GM12878 (cell line): ENCODE data around the gene TSFM. TPM values are rescaled to one million over a fixed set of nuclear protein-coding genes. Genes with fewer than 3 reads are reported as not detected.

Experiments used
- ATAC-seq: fragments of 200-7000 bp; cut with Tn5 transposase; 3 replicates; pipeline ENCODE4 v1.9.1; 2020; ENCODE audit warnings: mild to moderate bottlenecking, moderate library complexity
- BruUV-seq: library from RNA; stranded (reverse); fragments of 400-500 nt; replicated peaks from 2 replicates; lab custom pipeline; 2021; lab: Mats Ljungman, UMichigan
- CTCF ChIA-PET: fragments of 300-600 bp; sonication (Branson Sonifier 250); formaldehyde crosslinking; extraction: SDS; loops from one replicate; lab custom pipeline; 2021; ENCODE audit warnings: inconsistent platforms; lab: Yijun Ruan, JAX
- POLR2A ChIA-PET: fragments of 350-600 bp; formaldehyde crosslinking; extraction: SDS; loops from one replicate; lab custom pipeline; 2021; ENCODE audit warnings: inconsistent platforms; lab: Charles Lee
- RAD21 ChIA-PET: fragments of 300-600 bp; sonication (Branson Sonifier 250); formaldehyde crosslinking; loops from one replicate; lab custom pipeline; 2023; ENCODE audit warnings: antibody characterized with exemption; ENCODE audit not compliant: unreplicated experiment; lab: Charles Lee
- SMC1A ChIA-PET: fragments of 300-600 bp; sonication (Branson Sonifier 250); formaldehyde crosslinking; loops from one replicate; lab custom pipeline; 2023; ENCODE audit not compliant: unreplicated experiment, uncharacterized antibody; lab: Charles Lee
- DNase-seq: peaks from one replicate; pipeline ENCODE4 v3.0.0-alpha.2; 2011; ENCODE audit warnings: low read depth, low spot score
- FAIRE-seq: peaks from 3 replicates; lab custom pipeline; 2011; peaks lifted over from hg19 to GRCh38; lab: Jason Lieb, UNC
- H2AFZ ChIP-seq: 2 replicates; pipeline ENCODE4 v1.6.0; 2011; ENCODE audit warnings: low read depth, low read length, control low read depth; ENCODE audit not compliant: control insufficient read depth
- H3K27ac ChIP-seq: 2 replicates; pipeline ENCODE4 v1.5.1; 2011; ENCODE audit warnings: control low read depth; ENCODE audit not compliant: control insufficient read depth, insufficient read depth
- H3K27me3 ChIP-seq, 2 experiments: replicated peaks in 1 of 2; 2 replicates each; pipeline versions ENCODE4 v1.6.0 to v1.6.1; 2011; ENCODE audit warnings: low read length in 1 of 2; ENCODE audit not compliant: control insufficient read depth in 2 of 2, insufficient read depth in 2 of 2
- H3K36me3 ChIP-seq, 2 experiments: 2 replicates each; pipeline ENCODE4 v1.5.1; 2011; ENCODE audit warnings: low read length in 1 of 2; ENCODE audit not compliant: control insufficient read depth in 2 of 2, insufficient read depth in 2 of 2
- H3K4me1 ChIP-seq: 2 replicates; pipeline ENCODE4 v1.6.1; 2011; ENCODE audit warnings: mild to moderate bottlenecking, low read length, moderate library complexity, mixed read lengths; ENCODE audit not compliant: control insufficient read depth, insufficient read depth
- H3K4me2 ChIP-seq: 2 replicates; pipeline ENCODE4 v1.6.0; 2011; ENCODE audit warnings: control low read depth; ENCODE audit not compliant: control insufficient read depth, insufficient read depth
- H3K4me3 ChIP-seq: fragments of 200-600 bp; sonication (generic); 2 replicates; pipeline ENCODE4 v1.5.1; 2016
- H3K79me2 ChIP-seq: 2 replicates; pipeline ENCODE4 v1.6.0; 2011; ENCODE audit warnings: low read length; ENCODE audit not compliant: control insufficient read depth, insufficient read depth
- H3K9ac ChIP-seq: 2 replicates; pipeline ENCODE4 v1.8.0; 2011; ENCODE audit warnings: low read length, control low read depth, mixed read lengths; ENCODE audit not compliant: control insufficient read depth, insufficient read depth
- H3K9me3 ChIP-seq: replicated peaks from 3 replicates; pipeline ENCODE4 v1.5.1; 2011; ENCODE audit warnings: mild to moderate bottlenecking, low read length; ENCODE audit not compliant: control insufficient read depth, insufficient read depth
- H4K20me1 ChIP-seq: 2 replicates; pipeline ENCODE4 v1.6.0; 2011; ENCODE audit not compliant: control insufficient read depth, insufficient read depth
- IRF3 ChIP-seq: fragments of 450-650 bp; IDR thresholded peaks from 2 replicates; pipeline ENCODE4 v1.6.1; 2014; ENCODE audit warnings: mild to moderate bottlenecking
- KLF5 ChIP-seq: fragments of 450-650 bp; IDR thresholded peaks from 2 replicates; pipeline ENCODE4 v1.6.1; 2014; ENCODE audit warnings: mild to moderate bottlenecking; ENCODE audit not compliant: partially characterized antibody
- WGBS: methylation state at CpG from one replicate; pipeline ENCODE4 v1.1.6; 2016; ENCODE audit warnings: low lambda C conversion rate; ENCODE audit not compliant: insufficient replicate concordance, insufficient coverage; ENCODE audit errors: missing lambda C conversion rate; 5-methylcytosine and 5-hydroxymethylcytosine counted together
- in situ Hi-C: fragments of 300-500 bp; cut with MboI; formaldehyde crosslinking; loops from 9 replicates; pipeline ENCODE4 v1.14.3; 2018; ENCODE audit warnings: mixed read lengths
- intact Hi-C: fragments of 100-400 bp; cut with micrococcal nuclease; formaldehyde crosslinking; loops from one replicate; pipeline ENCODE4 v1.14.2; 2022; ENCODE audit not compliant: unreplicated experiment
- polyA plus RNA-seq, 11 experiments: library from polyadenylated mRNA; depleted of rRNA in 4 of 11; unstranded in 6 of 11; stranded (reverse) in 5 of 11; fragments of >200 nt; fragmentation: Nextera tagmentation in 4 of 11; fragmentation: Illumina TruSeq in 1 of 11; extraction: Ambion mirVana in 4 of 11; extraction: Trizol in 1 of 11; gene quantifications; 1 replicate in 1 of 11; 2 replicates in 10 of 11; pipeline versions ENCODE4 v1.2.1 to v1.2.3, GENCODE V29; 2011 to 2016; ENCODE audit warnings: inconsistent platforms in 2 of 11, missing spikeins in 2 of 11, low read depth in 1 of 11
- total RNA-seq, 4 experiments: library from RNA; depleted of rRNA in 3 of 4; stranded (reverse); fragments of >200 nt in 3 of 4; fragmentation: Illumina TruSeq in 1 of 4; extraction: Trizol in 1 of 4; gene quantifications; 2 replicates each; pipeline versions ENCODE4 v1.2.1 to v1.2.3, GENCODE V29; 2013 to 2021

Gene TSFM
- total and polyA plus RNA-seq, 10 of the 15 experiments (the other 5 are each of a cell fraction or from before 2014, with no cell fraction given): 36.7 to 132 (median 45.6) TPM

GRCh38 chr12:57781801-57782200 is 786 bp upstream of the TSFM start:
- 14% methylated on average over 2 of the region's 2 CpGs for WGBS
- H2AFZ ChIP-seq: peak overlapping the region; percentile 67

More at GRCh38 chr12:57781801-57782200, 786 bp upstream of the TSFM start:
- FAIRE-seq: no peak
- no peaks in the 10 kb centered on the region for H3K9me3 ChIP-seq
- H3K27ac ChIP-seq: peak overlapping the region; percentile 22; the same call in 1 of the 2 replicates
- H3K4me3 ChIP-seq: no peak overlapping the region
- TF ChIP-seq KLF5 (no peak), IRF3 (no peak)
- no peak overlapping the region for H3K9ac ChIP-seq
- BruUV-seq: no TSS peak
- peaks cover 15% of the 10 kb centered on the region for H3K79me2 ChIP-seq
- intact Hi-C loops: loop anchor here (1.0 kb wide), 1 partner anchor 124 kb away; no protein-coding TSS in a partner anchor
- H4K20me1 ChIP-seq: no peaks in the 10 kb centered on the region
- ChIA-PET SMC1A (interaction anchor here (1.0 to 2.3 kb wide), 8 partner anchors 11 to 323 kb away, joined by 3 to 6 read pairs (median 3); partner anchors contain the start of genes GLI1 and TSPAN31), CTCF (interaction anchor here (0.6 to 2.1 kb wide), 12 partner anchors 9 to 189 kb away, joined by 3 to 16 read pairs (median 5); partner anchors contain the start of genes EEF1AKMT3 and METTL1), RAD21 (interaction anchor here (0.7 to 1.3 kb wide), 5 partner anchors 9 to 160 kb away, joined by 3 to 5 read pairs (median 4); partner anchors contain the start of genes ATP23, CYP27B1, EEF1AKMT3 and METTL1), POLR2A (interaction anchor here (0.6 kb wide), 2 partner anchors 29 to 130 kb away, joined by 3 to 4 read pairs; partner anchors contain the start of gene CDK4)
- no peaks in the 10 kb centered on the region for H3K27me3 ChIP-seq
- H3K4me1 ChIP-seq: peaks cover 8% of the 10 kb centered on the region; the same call in 1 of the 2 replicates
- DNase-seq: no peak
- H3K4me2 ChIP-seq: peak overlapping the region; percentile 46; the same call in 1 of the 2 replicates
- ATAC-seq: peak; percentile 6; the same call in 2 of the 3 replicates
- in situ Hi-C loops: no loop called here
- H3K36me3 ChIP-seq: peaks cover 0 to 8% of the 10 kb centered on the region in 2 experiments; a peak in 3 of 4 replicates
